Mesothelial cell of epicardium (in vitro differentiated cells): ENCODE measurements around the gene ZNF804B. TPM values are rescaled to one million over a fixed set of nuclear protein-coding genes. Genes with fewer than 3 reads are reported as not detected.

ENCODE experiments used
- DNase-seq, 2 experiments: peaks; one replicate each; pipeline ENCODE4 v3.0.0; 2021; ENCODE audit warnings: low spot score in 2 of 2; ENCODE audit not compliant: unreplicated experiment in 2 of 2
- H3K27ac Mint-ChIP-seq: 2 replicates; pipeline ENCODE4 v1.8.0; 2021; ENCODE audit warnings: mixed read lengths
- H3K27me3 Mint-ChIP-seq: 2 replicates; pipeline ENCODE4 v1.8.0; 2021; ENCODE audit warnings: low read depth, mixed read lengths
- H3K36me3 Mint-ChIP-seq: 2 replicates; pipeline ENCODE4 v1.8.0; 2021; ENCODE audit warnings: mixed read lengths
- H3K4me1 Mint-ChIP-seq: 2 replicates; pipeline ENCODE4 v1.8.0; 2021; ENCODE audit warnings: mixed read lengths
- H3K4me3 Mint-ChIP-seq: 2 replicates; pipeline ENCODE4 v1.8.0; 2021; ENCODE audit warnings: mild to moderate bottlenecking, moderate library complexity, mixed read lengths
- H3K9me3 Mint-ChIP-seq: 2 replicates; pipeline ENCODE4 v1.8.0; 2021; ENCODE audit warnings: mixed read lengths
- total RNA-seq: library from RNA; stranded (reverse); gene quantifications from 3 replicates; pipeline ENCODE4 v1.2.1, GENCODE V29; 2021
- TF ChIP-seq, protein P1 (sequence below): fragments of 200-600 bp; sonication (generic); IDR thresholded peaks from one replicate; pipeline ENCODE4 v1.5.0; 2021; ENCODE audit warnings: antibody characterized with exemption; ENCODE audit not compliant: unreplicated experiment

The ZNF804B gene
- total RNA-seq, 1 donor from 2014 or later = 0.47 TPM

- no peaks in the 10 kb centered on the region for H3K9me3 Mint-ChIP-seq
- peaks cover 6% of the 10 kb centered on the region for H3K27me3 Mint-ChIP-seq
- H3K4me1 Mint-ChIP-seq = no peaks in the 10 kb centered on the region
- no peak overlapping the region for H3K4me3 Mint-ChIP-seq
- TF ChIP-seq, protein P1, sequence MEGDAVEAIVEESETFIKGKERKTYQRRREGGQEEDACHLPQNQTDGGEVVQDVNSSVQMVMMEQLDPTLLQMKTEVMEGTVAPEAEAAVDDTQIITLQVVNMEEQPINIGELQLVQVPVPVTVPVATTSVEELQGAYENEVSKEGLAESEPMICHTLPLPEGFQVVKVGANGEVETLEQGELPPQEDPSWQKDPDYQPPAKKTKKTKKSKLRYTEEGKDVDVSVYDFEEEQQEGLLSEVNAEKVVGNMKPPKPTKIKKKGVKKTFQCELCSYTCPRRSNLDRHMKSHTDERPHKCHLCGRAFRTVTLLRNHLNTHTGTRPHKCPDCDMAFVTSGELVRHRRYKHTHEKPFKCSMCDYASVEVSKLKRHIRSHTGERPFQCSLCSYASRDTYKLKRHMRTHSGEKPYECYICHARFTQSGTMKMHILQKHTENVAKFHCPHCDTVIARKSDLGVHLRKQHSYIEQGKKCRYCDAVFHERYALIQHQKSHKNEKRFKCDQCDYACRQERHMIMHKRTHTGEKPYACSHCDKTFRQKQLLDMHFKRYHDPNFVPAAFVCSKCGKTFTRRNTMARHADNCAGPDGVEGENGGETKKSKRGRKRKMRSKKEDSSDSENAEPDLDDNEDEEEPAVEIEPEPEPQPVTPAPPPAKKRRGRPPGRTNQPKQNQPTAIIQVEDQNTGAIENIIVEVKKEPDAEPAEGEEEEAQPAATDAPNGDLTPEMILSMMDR = no peak
- H3K27ac Mint-ChIP-seq = no peak overlapping the region
- DNase-seq = no peak
- no peaks in the 10 kb centered on the region for H3K36me3 Mint-ChIP-seq
Measured at GRCh38 chr7:89133357-89133756, 373.9 kb downstream of the ZNF804B start.

DNA sequence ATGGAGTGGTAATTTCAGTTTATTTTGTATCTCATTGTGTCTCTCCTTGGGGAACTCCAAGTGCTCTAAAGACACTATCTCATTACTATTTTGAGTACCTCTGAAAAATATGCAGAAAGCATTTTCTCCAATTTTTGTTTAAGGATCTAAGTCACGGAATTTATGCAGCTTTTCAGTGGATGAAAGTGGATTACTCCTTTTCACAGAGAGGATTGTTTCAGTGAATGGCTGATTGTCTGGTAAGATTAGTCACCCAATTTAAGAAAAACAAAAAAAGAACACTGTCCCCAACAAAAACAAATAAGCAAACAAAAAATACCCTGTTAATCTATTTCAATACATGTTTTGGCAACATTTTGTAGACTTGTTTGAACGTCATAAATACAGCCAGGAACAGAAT, 374.3 kb downstream of the ZNF804B start:
- no peak overlapping the region for H3K4me3 Mint-ChIP-seq
- H3K4me1 Mint-ChIP-seq = no peaks in the 10 kb centered on the region
- DNase-seq = no peak
- H3K27me3 Mint-ChIP-seq = peaks cover 6% of the 10 kb centered on the region
- TF ChIP-seq, protein P1 = no peak
- no peaks in the 10 kb centered on the region for H3K9me3 Mint-ChIP-seq
- no peak overlapping the region for H3K27ac Mint-ChIP-seq
- H3K36me3 Mint-ChIP-seq = no peaks in the 10 kb centered on the region

DNA sequence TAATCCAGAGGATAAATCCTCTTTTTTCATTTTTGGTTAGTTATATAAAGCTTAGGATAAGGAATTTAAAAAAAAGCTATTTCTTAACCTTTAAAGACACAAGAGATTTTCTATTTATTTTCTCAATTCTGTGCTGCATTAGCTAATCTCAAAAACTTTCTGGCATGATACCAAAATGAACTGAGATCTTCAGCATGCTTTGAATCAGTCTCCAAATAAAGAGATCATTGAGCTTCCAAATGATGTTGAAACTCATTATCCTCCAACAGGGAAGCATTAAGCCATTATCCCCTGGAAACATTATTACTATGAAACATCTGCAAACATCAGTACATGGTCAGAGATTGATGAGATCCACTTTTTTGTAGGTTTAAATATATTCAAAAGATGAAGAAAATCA, 386.3 kb downstream of the ZNF804B start:
- no peaks in the 10 kb centered on the region for H3K36me3 Mint-ChIP-seq
- H3K4me1 Mint-ChIP-seq = no peaks in the 10 kb centered on the region
- no peak overlapping the region for H3K4me3 Mint-ChIP-seq
- TF ChIP-seq, protein P1 = no peak
- peaks cover 12% of the 10 kb centered on the region for H3K9me3 Mint-ChIP-seq
- H3K27ac Mint-ChIP-seq = no peak overlapping the region
- no peak for DNase-seq
- H3K27me3 Mint-ChIP-seq = no peaks in the 10 kb centered on the region

DNA sequence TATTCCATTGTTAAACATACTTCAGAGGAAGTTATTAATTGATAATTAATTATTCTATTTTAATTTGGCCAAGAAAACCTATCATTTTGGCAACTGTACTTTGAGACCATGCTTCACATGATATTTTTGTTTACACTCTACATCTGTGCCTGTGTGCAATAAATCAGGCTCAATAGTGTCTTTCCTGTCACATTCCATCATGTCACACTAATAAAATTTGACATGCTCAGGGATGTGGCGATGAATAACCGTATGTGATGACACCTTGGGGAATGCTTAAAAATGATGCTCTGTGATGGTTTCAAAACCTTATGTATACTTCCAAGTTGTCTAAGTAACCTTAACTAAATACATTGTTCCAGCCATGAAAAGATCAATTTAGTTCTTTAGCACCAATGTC, 400.6 kb downstream of the ZNF804B start:
- no peaks in the 10 kb centered on the region for H3K9me3 Mint-ChIP-seq
- no peak for DNase-seq
- no peaks in the 10 kb centered on the region for H3K4me1 Mint-ChIP-seq
- no peaks in the 10 kb centered on the region for H3K36me3 Mint-ChIP-seq
- no peak overlapping the region for H3K4me3 Mint-ChIP-seq
- H3K27me3 Mint-ChIP-seq = peaks cover 2% of the 10 kb centered on the region
- TF ChIP-seq, protein P1 = no peak
- no peak overlapping the region for H3K27ac Mint-ChIP-seq

DNA sequence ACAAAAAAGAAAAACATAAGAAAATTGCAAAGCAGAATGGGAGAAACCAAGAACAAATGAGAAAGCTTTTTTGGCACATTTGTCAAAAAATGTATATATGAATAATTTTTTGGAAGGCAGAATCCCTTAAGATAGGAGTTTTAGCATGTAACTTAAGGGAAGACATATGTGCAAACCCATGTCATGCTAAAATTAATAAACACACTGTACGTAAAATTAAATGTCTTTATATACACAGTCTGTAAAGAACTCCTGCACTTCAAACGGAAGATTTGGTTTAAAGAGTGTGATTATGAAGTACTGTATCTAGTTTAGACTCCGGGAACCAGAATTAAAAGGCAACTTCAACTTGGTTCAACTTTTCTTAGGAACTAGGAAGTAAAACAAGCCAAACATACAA, 405.9 kb downstream of the ZNF804B start:
- no peaks in the 10 kb centered on the region for H3K9me3 Mint-ChIP-seq
- no peaks in the 10 kb centered on the region for H3K36me3 Mint-ChIP-seq
- no peak overlapping the region for H3K27ac Mint-ChIP-seq
- DNase-seq = no peak
- no peaks in the 10 kb centered on the region for H3K4me1 Mint-ChIP-seq
- TF ChIP-seq, protein P1 = no peak
- no peak overlapping the region for H3K4me3 Mint-ChIP-seq
- no peaks in the 10 kb centered on the region for H3K27me3 Mint-ChIP-seq

- H3K9me3 Mint-ChIP-seq = peaks cover 8% of the 10 kb centered on the region
- H3K27ac Mint-ChIP-seq = no peak overlapping the region
- H3K4me1 Mint-ChIP-seq = no peaks in the 10 kb centered on the region
- TF ChIP-seq, protein P1 = no peak
- H3K27me3 Mint-ChIP-seq = no peaks in the 10 kb centered on the region
- no peak overlapping the region for H3K4me3 Mint-ChIP-seq
- no peak for DNase-seq
- no peaks in the 10 kb centered on the region for H3K36me3 Mint-ChIP-seq
Measured at GRCh38 chr7:89170628-89171027, 411.1 kb downstream of the ZNF804B start.
